Iris pigment epithelial cell (primary cell): ENCODE measurements around the gene UTP15.

Experiments
- DNase-seq: peaks from one replicate; pipeline ENCODE4 v3.0.0-alpha.2; 2011; ENCODE audit warnings: low read depth

Gene UTP15

GRCh38 chr5:73565139-73565968, at the start of gene UTP15, which contains the start of gene ANKRA2:
Gene UTP15, plus strand, starts transcription at chr5:73565743. Its CDS starts 1,602 bp downstream, at chr5:73567345.
Gene ANKRA2, minus strand, starts transcription at chr5:73565639. Its CDS starts 2,758 bp downstream, at chr5:73562881.
- DNase-seq: peak; percentile 99

DNA sequence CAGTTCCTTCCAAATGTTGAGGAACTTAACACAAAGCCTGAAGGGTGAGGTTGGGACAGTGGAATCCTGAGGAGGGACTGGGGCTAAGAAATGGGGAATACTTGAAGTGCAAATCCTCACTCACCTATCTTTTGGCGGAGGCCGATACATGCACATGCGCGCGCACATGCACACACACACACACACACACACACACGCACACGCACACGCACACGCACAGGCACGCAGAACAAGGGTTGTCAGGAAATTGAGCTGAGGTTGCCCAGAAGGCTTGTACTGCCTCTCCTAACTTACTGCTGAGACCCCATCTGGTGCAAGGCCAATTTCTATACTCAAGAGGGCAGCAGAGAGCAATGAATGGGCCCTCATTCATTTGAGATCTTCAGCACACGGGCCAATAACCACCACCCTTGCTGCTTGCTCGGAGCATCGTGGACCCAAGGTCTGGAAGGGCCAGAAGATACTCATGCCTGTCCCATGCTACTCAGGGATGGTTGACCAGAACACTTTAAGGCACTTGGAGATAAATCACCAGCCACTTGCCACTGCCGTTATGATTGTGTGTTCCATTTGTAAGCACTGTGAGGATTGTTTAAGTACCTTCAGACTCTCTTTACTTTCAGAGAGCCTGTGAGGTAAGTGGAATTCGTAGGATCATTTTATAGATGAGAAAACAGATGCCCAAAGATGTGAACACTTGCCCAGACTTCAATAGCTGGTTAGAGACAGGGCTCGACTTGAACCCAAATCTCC, 45.8 kb upstream of the UTP15 start:
- peak; percentile 79 for DNase-seq

GRCh38 chr5:73522989-73523388, 42.6 kb upstream of the UTP15 start:
- no peak for DNase-seq

DNA sequence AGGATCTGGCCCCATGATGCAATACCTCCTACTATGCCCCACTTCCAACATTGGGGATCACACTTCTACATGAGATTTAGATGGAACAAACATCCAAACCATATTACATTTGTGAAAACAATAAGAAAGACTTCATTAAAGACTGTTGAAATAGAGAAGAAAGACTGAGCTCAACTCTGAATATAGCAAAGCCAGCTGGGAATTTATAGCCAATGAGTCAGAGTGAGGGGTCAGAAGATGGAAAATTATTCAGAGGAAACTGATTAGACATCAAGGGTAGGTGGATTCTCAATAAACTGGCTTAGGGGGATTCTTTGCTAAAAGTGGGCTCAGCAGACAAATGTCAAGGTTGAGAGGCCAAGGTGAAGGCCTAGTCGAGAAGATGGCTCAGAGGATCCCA, 41.7 kb upstream of the UTP15 start:
- peak; percentile 23 for DNase-seq

DNA sequence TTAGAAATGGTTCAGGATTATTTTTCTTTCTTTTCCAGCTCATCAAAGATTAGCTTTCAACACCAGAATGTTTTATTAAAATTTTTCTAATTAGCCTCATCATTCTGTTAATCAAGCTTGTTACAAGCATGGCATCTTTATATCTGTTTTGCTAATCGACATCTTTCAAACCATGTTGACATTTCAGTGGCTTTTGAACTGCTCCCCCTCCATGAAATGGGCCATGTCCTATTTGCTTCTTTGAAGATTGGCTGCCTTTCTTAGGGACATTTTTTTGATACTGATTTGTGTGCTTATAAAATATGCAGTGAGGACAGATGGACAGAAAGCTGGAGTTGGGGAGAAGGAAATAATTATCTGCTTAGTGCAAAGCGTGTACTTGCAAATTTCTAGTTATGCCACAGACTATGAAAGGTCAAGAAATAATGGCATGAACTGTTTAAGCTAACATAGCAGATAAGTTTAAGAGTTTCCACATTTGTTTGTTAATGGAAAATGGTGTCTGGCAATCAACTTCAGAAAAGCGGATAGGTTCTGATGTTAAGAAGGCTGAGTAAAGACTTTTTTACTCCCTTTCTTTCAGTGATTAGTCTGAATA, 39.8 kb upstream of the UTP15 start:
- no peak for DNase-seq

DNA sequence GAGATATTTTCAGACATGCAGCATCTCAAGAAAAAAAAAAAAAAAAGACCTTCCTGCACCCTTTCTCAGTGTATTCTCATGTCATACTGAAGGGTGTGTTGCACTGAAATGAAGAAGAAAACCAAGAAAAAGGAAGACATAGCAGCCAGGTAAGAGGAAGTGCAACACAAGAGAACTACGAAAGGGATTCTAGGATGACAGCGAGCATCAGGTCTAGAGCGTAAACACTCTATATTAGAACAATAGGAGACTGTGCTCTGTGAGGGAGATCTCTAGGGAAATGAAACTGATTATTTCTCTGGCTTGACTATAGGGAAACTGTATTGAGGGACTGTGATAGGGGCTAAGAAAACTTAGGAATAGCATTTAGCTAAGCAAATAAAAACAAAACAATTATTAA, 37.3 kb upstream of the UTP15 start:
- no peak for DNase-seq

GRCh38 chr5:73529081-73529480, 36.5 kb upstream of the UTP15 start:
- no peak for DNase-seq

DNA sequence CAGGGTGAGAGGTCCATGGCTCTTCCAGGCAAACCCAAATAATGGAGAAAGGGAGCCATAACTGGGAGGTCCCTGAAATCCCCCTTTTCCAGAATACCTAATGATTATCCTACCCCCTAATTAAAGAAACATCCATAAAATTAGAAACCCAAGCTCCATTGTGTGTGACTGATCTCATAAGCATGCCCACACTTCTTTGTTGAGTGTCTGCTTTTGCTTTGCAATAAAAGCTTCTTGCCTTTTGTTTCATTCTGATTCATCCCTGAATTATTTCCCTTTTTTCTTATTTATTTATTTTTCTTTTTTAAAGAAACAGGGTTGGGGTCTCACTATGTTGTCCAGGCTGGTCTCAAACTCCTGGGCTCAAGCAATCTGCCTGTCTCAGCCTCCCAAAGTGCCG, 34.2 kb upstream of the UTP15 start:
- DNase-seq: no peak

- no peak for DNase-seq
Measured at GRCh38 chr5:73532195-73532594, 33.3 kb upstream of the UTP15 start.

- peak; percentile 17 for DNase-seq
Measured at GRCh38 chr5:73534011-73534644, 31.4 kb upstream of the UTP15 start.

- DNase-seq: no peak
Measured at GRCh38 chr5:73534971-73535370, 30.6 kb upstream of the UTP15 start.

- no peak for DNase-seq
Measured at GRCh38 chr5:73539730-73540129, 25.8 kb upstream of the UTP15 start.

DNA sequence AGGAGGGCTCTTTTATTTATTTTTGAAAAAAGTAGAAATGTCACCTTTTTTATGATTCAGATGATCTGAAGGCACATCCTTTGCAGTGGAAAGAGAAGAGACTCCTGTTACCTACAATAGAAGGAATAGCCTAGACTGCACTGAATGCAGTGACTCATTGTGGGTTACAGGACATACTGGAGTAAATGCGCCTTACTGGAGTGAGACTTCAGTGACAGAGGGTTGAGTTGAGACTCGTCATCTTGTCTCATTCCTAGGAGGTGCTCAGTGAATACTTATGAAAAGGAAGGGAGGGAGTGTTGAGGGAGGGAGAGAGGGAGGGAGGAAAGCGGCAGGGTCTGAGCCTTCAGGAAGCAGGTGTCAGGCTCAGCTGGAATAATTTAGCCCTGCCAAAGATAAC, 25.4 kb upstream of the UTP15 start:
- peak; percentile 75 for DNase-seq

DNA sequence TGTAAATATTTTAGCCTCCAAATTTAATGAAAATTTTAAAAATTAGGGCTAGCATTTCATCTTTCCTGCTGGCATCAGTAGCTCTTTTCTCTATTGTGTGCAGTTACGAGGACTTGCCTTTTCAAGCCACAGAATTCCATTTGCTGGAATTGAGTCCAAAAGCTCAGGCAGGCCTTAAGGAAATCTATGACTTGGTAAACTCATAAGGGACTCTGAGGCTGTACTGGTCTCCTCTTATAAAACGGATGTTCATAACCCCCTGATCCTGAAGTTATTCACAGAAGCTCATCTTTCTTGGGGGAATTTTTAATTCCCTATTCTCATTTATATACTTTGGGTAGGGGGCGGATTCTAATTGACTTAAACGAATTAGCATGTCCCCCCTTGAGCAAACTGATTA, 23.5 kb upstream of the UTP15 start:
- no peak for DNase-seq

GRCh38 chr5:73544429-73545402, 20.8 kb upstream of the UTP15 start:
- no peak for DNase-seq

- DNase-seq: no peak
Measured at GRCh38 chr5:73545403-73545779, 20.2 kb upstream of the UTP15 start.

- no peak for DNase-seq
Measured at GRCh38 chr5:73550016-73550415, 15.5 kb upstream of the UTP15 start.

GRCh38 chr5:73552642-73553041, 12.9 kb upstream of the UTP15 start:
- no peak for DNase-seq

- DNase-seq: no peak
Measured at GRCh38 chr5:73558950-73559349, 6.6 kb upstream of the UTP15 start.

DNA sequence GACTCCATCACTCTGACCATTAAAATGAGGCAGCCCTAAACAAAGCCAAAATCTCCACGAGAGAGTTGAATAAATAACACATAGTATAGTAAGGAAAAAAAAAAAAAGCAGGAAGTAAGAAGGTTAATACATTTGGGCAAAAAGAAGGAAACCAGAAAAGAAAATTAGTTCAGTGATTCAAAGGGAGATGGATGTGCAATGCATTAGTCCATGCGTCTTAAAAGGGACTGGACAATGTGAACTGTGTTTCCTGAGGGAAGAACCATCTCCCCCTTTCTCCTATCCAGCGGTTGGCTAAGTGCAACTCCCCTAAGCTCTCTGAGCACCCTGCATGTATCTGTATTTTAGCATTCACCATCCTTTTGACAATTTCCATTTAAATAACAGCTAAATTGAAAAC, 1.5 kb upstream of the UTP15 start:
- DNase-seq: no peak

DNA sequence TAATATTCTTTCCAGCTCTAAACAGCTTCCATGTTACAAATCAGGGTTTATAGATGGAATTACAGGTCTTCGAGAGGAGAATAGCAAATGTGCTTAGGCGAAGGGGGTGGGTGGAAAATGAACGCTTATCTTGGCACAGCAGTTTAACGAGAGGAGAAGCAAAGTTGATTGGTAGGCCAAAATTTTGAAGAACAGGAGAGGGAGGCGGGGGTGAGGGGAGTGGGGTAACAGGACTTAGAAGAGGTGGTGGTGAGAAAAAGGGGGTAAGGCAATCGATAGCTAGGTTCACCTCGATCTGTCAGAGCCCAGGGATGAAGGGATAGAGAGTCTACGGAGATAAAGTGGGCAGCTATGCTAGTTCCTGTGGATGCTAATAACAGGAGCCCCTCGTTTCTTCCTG, 868 bp upstream of the UTP15 start:
- DNase-seq: peak; percentile 21
